Umbilical cord (tissue), 2 donors: ENCODE results near the gene C14orf180. TPM values are rescaled to one million over a fixed set of nuclear protein-coding genes. Genes with fewer than 3 reads are reported as not detected.
"Not testable (repeated sequence)": the region's sequence is repeated elsewhere in the genome, so short reads cannot be mapped to it uniquely, and the experiment has no call there.

Experiments
- DNase-seq: peaks from one replicate; pipeline ENCODE4 v3.0.0-alpha.2; 2015; ENCODE audit warnings: low spot score
- total RNA-seq: library from RNA; depleted of rRNA; stranded (reverse); fragments of >200 nt; gene quantifications from one replicate; pipeline ENCODE4 v1.2.3, GENCODE V29; 2014; ENCODE audit warnings: low replicate concordance; ENCODE audit not compliant: insufficient read depth

Gene C14orf180
- total RNA-seq, 1 donor from 2014 or later = 5.1 TPM

- no peak for DNase-seq
Measured at GRCh38 chr14:104609666-104610065, 30.1 kb downstream of the C14orf180 start.

- DNase-seq = no peak
Measured at GRCh38 chr14:104610749-104611310, 31.3 kb downstream of the C14orf180 start.

- no peak for DNase-seq
Measured at GRCh38 chr14:104611881-104612280, 32.3 kb downstream of the C14orf180 start.

GRCh38 chr14:104614126-104614812 lies 34.7 kb downstream of the C14orf180 start:
- DNase-seq = no peak

GRCh38 chr14:104624939-104625338 lies 45.4 kb downstream of the C14orf180 start:
- DNase-seq = no peak

- DNase-seq = no peak
Measured at GRCh38 chr14:104632781-104633180, 53.2 kb downstream of the C14orf180 start.

GRCh38 chr14:104633276-104634137 lies 53.9 kb downstream of the C14orf180 start:
- no peak for DNase-seq

- no peak for DNase-seq
Measured at GRCh38 chr14:104634138-104634760, 54.7 kb downstream of the C14orf180 start.

- DNase-seq = no peak
Measured at GRCh38 chr14:104634886-104635570, 55.5 kb downstream of the C14orf180 start.

GRCh38 chr14:104635717-104636116 lies 56.2 kb downstream of the C14orf180 start:
- no peak for DNase-seq

GRCh38 chr14:104636131-104636530 lies 56.6 kb downstream of the C14orf180 start:
- DNase-seq = no peak

- not testable (repeated sequence) for DNase-seq
Measured at GRCh38 chr14:104636846-104637545, 57.4 kb downstream of the C14orf180 start.

GRCh38 chr14:104637546-104638003 lies 58.0 kb downstream of the C14orf180 start:
- DNase-seq = no peak

GRCh38 chr14:104638190-104638589 lies 58.6 kb downstream of the C14orf180 start:
- no peak for DNase-seq

GRCh38 chr14:104638927-104639450 lies 59.4 kb downstream of the C14orf180 start:
- DNase-seq = no peak

- DNase-seq = no peak
Measured at GRCh38 chr14:104639471-104639870, 59.9 kb downstream of the C14orf180 start.
